ENCODE measurements around the gene CAMK2B.
"Not testable (repeated sequence)": the region's sequence is repeated elsewhere in the genome, so short reads cannot be mapped to it uniquely, and the experiment has no call there.

Gene CAMK2B

DNA sequence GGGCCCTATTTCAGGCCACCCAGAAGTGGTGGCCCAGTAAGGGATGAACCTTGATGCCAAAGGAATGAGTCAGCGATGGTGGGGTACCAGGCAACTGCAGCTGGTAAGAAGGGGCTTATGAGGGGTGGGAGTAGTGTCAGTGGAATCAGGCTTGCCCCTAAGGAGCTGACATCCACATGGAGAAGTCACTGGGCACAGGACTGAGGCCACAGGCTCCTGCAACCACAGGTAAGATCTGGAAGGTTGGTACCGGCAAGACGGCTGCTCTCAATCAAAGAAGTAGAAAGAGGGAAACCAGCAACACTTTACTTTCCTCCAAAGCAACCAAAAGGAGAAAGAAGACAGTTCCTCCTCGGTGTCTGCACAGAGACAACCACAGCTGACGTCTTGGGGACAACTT is 138.7 kb downstream of the CAMK2B start:
- Histone ChIP-seq H3K27me3 (ENCODE audit: control insufficient read depth in 1 of 2, insufficient read depth in 2 of 2, low read length in 2 of 2) (no peaks in the 10 kb centered on the region), H3K9me3 (ENCODE audit: low read length) (no peaks in the 10 kb centered on the region), H3K36me3 (ENCODE audit: insufficient read depth, low read length) (no peaks in the 10 kb centered on the region), H3K9ac (ENCODE audit: low read length) (no peak overlapping the region), H3K27ac (ENCODE audit: low read depth, low read length) (no peak overlapping the region), H3K4me1 (ENCODE audit: insufficient read depth, low read length) (no peaks in the 10 kb centered on the region), H3K4me3 (ENCODE audit: low read depth in 1 of 2, low read length in 2 of 2) (no peak overlapping the region)

DNA sequence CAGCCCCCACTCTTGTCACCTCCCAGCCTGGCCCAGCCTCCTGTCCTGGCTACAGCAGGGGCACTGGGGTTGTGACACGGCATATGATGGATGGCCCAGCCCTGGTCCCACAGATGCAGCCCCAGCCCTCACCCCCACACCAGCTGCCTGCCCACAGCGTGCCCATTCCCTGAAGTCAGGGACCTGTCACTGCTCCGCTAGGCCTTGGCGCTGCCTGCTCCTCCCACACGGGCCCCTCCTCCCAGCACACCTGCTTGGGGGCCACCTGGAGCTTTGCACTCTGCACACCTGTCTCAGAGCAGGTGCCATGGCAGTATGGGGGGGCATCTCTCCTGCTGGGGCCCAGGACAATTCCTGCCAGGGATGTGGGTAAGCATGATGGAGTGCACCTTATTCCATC is 139.7 kb downstream of the CAMK2B start:
- Histone ChIP-seq H3K4me1 (ENCODE audit: insufficient read depth, low read length) (no peaks in the 10 kb centered on the region), H3K9me3 (ENCODE audit: low read length) (no peaks in the 10 kb centered on the region), H3K9ac (ENCODE audit: low read length) (no peak overlapping the region), H3K4me3 (ENCODE audit: low read depth in 1 of 2, low read length in 2 of 2) (no peak overlapping the region), H3K36me3 (ENCODE audit: insufficient read depth, low read length) (no peaks in the 10 kb centered on the region), H3K27me3 (ENCODE audit: control insufficient read depth in 1 of 2, insufficient read depth in 2 of 2, low read length in 2 of 2) (no peaks in the 10 kb centered on the region), H3K27ac (ENCODE audit: low read depth, low read length) (no peak overlapping the region)

DNA sequence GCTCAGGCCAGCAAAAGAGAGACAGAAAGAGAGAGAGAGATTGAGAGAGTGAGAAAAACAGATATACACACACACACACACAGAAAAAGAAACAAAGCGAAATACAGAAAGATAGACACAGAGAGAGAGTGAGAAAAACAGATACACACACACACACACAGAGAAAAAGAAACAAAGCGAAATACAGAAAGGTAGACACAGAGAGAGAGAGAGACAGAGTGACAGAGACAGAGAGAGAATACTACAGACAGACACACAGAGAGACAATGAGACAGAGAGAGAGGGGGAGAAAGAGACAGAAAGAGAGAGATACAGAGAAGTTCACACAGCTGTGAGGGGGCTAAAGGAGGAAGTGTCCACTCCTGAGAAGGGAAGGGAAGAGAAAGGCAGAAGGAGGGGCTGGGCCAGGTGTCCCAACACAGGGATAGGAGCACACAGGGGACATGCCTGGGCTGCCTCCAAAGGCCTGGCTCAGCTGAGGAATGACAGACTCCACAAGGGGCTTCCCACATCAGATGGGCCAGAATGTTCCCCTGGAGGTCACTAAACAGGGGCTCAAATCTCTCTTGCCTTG is 140.4 kb downstream of the CAMK2B start:
- no peak overlapping the region for H3K27ac ChIP-seq (ENCODE audit: low read depth, low read length)
- H3K4me3 ChIP-seq (ENCODE audit: low read depth in 1 of 2, low read length in 2 of 2): no peak overlapping the region
- no peaks in the 10 kb centered on the region for H3K4me1 ChIP-seq (ENCODE audit: insufficient read depth, low read length)
- H3K9ac ChIP-seq (ENCODE audit: low read length): no peak overlapping the region
- no peaks in the 10 kb centered on the region for H3K27me3 ChIP-seq (ENCODE audit: control insufficient read depth in 1 of 2, insufficient read depth in 2 of 2, low read length in 2 of 2)
- H3K36me3 ChIP-seq (ENCODE audit: insufficient read depth, low read length): no peaks in the 10 kb centered on the region
- H3K9me3 ChIP-seq (ENCODE audit: low read length): no peaks in the 10 kb centered on the region

DNA sequence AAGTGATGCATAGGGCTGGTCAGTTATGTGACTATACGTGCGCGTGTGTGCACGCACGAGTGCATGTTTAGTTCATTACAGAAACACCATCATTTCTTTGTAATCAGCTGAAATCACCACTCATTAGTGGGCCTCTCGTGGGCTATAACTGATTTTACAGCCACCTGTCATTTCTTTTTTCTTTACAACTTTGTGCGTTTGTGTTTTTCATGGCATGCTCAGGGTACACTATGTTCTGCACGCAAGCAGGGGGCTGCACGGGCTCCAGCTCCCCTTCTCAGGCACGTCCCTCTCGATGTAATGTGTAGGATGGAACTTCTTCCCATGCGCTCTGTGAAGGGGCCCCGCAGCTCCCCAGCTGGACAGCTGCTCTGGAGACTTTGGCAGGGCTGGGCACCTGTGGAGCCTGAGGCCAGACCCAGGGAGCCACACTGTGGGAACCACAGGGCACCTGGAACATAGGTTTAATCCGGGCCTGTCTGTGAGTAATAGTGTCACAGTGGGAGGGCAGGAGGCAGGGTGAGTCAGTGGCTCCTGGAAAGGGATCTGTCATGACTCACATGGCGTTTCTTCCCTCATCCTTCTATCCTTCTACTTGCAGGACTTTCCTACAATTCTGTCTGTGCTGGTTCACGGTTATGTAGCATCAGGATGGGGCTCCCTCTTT is 141.1 kb downstream of the CAMK2B start:
- Histone ChIP-seq H3K36me3 (ENCODE audit: insufficient read depth, low read length) (no peaks in the 10 kb centered on the region), H3K9ac (ENCODE audit: low read length) (no peak overlapping the region), H3K4me1 (ENCODE audit: insufficient read depth, low read length) (no peaks in the 10 kb centered on the region), H3K9me3 (ENCODE audit: low read length) (no peaks in the 10 kb centered on the region), H3K27ac (ENCODE audit: low read depth, low read length) (no peak overlapping the region), H3K4me3 (ENCODE audit: low read depth in 1 of 2, low read length in 2 of 2) (no peak overlapping the region), H3K27me3 (ENCODE audit: control insufficient read depth in 1 of 2, insufficient read depth in 2 of 2, low read length in 2 of 2) (no peaks in the 10 kb centered on the region)

DNA sequence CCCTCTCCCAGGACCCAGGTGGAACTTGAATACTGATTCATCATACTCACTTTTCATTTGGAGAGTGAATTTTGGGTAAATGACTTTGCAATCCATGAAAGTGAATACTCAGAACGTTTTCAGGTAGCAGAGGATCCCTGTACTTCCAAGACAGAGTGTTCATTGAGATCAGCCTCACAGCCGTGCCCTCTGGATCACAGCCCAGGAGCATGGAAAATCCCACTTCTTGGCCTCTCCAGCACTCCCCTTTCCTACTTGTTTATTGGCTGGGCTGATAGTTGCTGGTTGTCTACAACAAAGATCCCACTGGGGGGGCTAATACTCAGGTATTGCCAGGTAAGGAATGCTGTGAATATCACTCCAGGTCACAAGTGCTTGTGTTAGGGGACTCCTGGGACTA is 142.0 kb downstream of the CAMK2B start:
- H3K27me3 ChIP-seq (ENCODE audit: control insufficient read depth in 1 of 2, insufficient read depth in 2 of 2, low read length in 2 of 2): no peaks in the 10 kb centered on the region
- H3K4me3 ChIP-seq (ENCODE audit: low read depth in 1 of 2, low read length in 2 of 2): no peak overlapping the region
- no peaks in the 10 kb centered on the region for H3K9me3 ChIP-seq (ENCODE audit: low read length)
- no peak overlapping the region for H3K9ac ChIP-seq (ENCODE audit: low read length)
- no peak overlapping the region for H3K27ac ChIP-seq (ENCODE audit: low read depth, low read length)
- no peaks in the 10 kb centered on the region for H3K4me1 ChIP-seq (ENCODE audit: insufficient read depth, low read length)
- H3K36me3 ChIP-seq (ENCODE audit: insufficient read depth, low read length): no peaks in the 10 kb centered on the region

DNA sequence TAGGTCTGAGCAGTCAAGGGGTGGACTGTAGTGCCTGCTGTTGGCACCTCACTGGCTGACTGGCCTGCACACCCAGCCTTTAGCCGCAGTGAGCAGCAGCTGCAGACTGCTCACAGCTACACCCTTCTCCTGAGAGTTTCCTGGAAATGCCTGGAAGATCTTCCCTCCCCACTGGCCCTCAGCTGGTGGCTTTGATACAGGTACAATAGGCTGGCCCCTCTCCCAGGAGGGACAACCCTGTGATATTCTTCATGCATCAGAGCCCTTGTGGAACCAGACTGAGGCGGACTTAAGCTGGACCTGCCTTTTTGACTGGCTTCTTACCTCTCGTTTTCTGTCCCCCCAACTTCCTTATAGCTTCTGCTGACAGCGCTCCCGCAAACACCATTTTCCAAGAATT is 142.6 kb downstream of the CAMK2B start:
- Histone ChIP-seq H3K9me3 (ENCODE audit: low read length) (no peaks in the 10 kb centered on the region), H3K27ac (ENCODE audit: low read depth, low read length) (no peak overlapping the region), H3K27me3 (ENCODE audit: control insufficient read depth in 1 of 2, insufficient read depth in 2 of 2, low read length in 2 of 2) (no peaks in the 10 kb centered on the region), H3K9ac (ENCODE audit: low read length) (no peak overlapping the region), H3K4me1 (ENCODE audit: insufficient read depth, low read length) (no peaks in the 10 kb centered on the region), H3K4me3 (ENCODE audit: low read depth in 1 of 2, low read length in 2 of 2) (no peak overlapping the region), H3K36me3 (ENCODE audit: insufficient read depth, low read length) (no peaks in the 10 kb centered on the region)

DNA sequence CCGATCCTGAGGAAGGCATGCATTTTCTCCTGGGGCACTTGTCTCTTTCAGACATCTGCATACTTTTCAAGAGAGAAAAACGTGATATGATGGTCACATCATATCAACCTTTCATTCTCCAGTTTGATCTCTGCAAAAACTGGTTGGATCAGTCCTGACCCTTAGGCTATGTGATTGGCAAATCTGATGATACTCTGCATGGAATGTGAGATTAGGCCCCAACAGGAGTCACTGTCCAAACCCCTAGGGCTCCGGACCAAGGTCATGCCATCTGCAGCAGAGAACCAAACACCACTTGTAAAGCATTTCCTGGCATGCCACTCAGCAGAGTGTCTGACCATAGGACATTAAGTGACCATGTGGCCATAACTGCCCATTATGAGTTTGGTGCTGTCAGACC is 144.8 kb downstream of the CAMK2B start:
- H3K4me3 ChIP-seq (ENCODE audit: low read depth in 1 of 2, low read length in 2 of 2): no peak overlapping the region
- no peaks in the 10 kb centered on the region for H3K9me3 ChIP-seq (ENCODE audit: low read length)
- no peaks in the 10 kb centered on the region for H3K4me1 ChIP-seq (ENCODE audit: insufficient read depth, low read length)
- H3K36me3 ChIP-seq (ENCODE audit: insufficient read depth, low read length): no peaks in the 10 kb centered on the region
- no peak overlapping the region for H3K9ac ChIP-seq (ENCODE audit: low read length)
- H3K27me3 ChIP-seq (ENCODE audit: control insufficient read depth in 1 of 2, insufficient read depth in 2 of 2, low read length in 2 of 2): no peaks in the 10 kb centered on the region
- no peak overlapping the region for H3K27ac ChIP-seq (ENCODE audit: low read depth, low read length)

DNA sequence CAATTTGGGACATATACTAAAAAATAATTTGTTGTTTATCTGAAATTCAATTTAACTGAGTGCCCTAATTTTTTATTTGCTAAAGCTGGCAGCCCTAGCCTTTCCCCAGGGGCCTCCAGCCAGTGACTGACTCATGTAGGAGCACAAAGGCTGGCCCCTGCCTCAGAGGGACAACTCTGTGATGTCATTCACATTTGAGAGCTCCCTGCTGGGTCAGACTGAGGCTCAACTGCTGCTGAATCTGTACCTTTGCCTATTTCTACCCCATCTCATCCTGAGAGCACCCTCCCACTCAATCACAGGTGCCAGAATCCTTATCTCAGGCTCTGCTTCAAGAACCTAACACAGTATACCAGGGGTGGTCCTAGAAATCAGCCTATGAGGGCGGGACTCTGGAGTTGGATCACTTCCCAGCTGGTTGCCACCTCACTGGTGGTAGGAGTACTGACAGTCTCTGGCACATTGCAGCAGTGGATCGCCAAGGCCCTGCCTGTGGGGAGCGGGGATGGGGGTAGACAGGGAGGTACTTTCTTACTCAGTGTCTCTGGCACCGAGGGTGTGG is 147.7 kb downstream of the CAMK2B start:
- H3K27ac ChIP-seq (ENCODE audit: low read depth, low read length): no peak overlapping the region
- H3K4me3 ChIP-seq (ENCODE audit: low read depth in 1 of 2, low read length in 2 of 2): no peak overlapping the region
- H3K27me3 ChIP-seq (ENCODE audit: control insufficient read depth in 1 of 2, insufficient read depth in 2 of 2, low read length in 2 of 2): no peaks in the 10 kb centered on the region
- no peak overlapping the region for H3K9ac ChIP-seq (ENCODE audit: low read length)
- no peaks in the 10 kb centered on the region for H3K4me1 ChIP-seq (ENCODE audit: insufficient read depth, low read length)
- H3K9me3 ChIP-seq (ENCODE audit: low read length): no peaks in the 10 kb centered on the region
- H3K36me3 ChIP-seq (ENCODE audit: insufficient read depth, low read length): no peaks in the 10 kb centered on the region

DNA sequence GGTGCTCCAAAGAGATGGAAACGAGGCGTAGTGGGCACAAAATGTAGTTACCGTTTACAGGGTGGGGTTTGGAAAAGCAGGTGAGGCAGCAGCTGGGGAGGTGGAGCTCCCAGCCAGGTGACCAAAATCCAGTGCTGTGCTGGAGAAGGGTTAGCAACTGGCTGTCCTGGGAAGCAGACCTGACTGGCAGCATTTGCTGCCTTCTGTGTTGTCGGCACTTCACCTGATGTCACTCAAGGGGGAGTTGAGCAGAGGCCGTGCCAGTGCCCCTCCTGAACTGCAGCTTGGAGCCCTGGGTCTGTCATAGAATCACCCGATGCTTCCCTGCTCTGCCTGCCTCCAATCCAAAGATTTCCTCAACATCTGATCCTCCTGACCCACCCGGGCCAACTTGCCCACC is 148.9 kb downstream of the CAMK2B start:
- H3K36me3 ChIP-seq (ENCODE audit: insufficient read depth, low read length): no peaks in the 10 kb centered on the region
- no peaks in the 10 kb centered on the region for H3K27me3 ChIP-seq (ENCODE audit: control insufficient read depth in 1 of 2, insufficient read depth in 2 of 2, low read length in 2 of 2)
- H3K4me1 ChIP-seq (ENCODE audit: insufficient read depth, low read length): no peaks in the 10 kb centered on the region
- no peaks in the 10 kb centered on the region for H3K9me3 ChIP-seq (ENCODE audit: low read length)
- no peak overlapping the region for H3K9ac ChIP-seq (ENCODE audit: low read length)
- no peak overlapping the region for H3K27ac ChIP-seq (ENCODE audit: low read depth, low read length)
- no peak overlapping the region for H3K4me3 ChIP-seq (ENCODE audit: low read depth in 1 of 2, low read length in 2 of 2)

DNA sequence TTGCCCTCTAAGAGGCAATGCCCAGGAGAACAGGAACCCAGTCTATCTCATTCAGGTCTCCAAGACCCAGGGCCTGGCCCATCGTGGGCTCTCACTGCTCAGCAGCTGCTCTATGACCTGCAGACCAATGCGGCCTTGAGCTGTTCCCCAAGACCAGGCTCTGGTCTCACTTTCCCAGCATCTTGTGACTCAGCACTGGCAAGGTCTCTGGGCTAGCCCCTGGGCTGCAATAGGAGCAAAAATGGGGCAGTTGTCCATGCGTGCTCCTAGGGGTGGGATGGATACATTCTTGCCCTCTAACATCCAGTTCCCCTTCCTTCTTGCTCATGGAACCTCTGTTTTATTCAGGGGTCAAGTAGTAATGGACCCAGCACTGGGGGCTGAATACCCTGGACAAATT is 149.7 kb downstream of the CAMK2B start:
- Histone ChIP-seq H3K9me3 (ENCODE audit: low read length) (no peaks in the 10 kb centered on the region), H3K9ac (ENCODE audit: low read length) (no peak overlapping the region), H3K4me3 (ENCODE audit: low read depth in 1 of 2, low read length in 2 of 2) (no peak overlapping the region), H3K27me3 (ENCODE audit: control insufficient read depth in 1 of 2, insufficient read depth in 2 of 2, low read length in 2 of 2) (no peaks in the 10 kb centered on the region), H3K4me1 (ENCODE audit: insufficient read depth, low read length) (no peaks in the 10 kb centered on the region), H3K27ac (ENCODE audit: low read depth, low read length) (no peak overlapping the region), H3K36me3 (ENCODE audit: insufficient read depth, low read length) (no peaks in the 10 kb centered on the region)

DNA sequence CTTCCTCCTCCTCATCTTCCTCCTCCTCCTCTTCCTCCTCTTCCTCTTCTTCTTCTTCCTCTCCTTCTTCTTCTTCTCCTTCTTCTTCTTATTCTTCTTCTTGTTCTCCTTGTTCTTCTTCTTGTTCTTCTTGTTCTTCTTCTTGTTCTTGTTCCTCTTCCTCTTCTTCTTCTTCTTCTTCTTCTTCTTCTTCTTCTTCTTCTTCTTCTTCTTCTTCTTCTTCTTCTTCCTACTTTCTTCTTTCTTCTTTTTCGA is 150.8 kb downstream of the CAMK2B start:
- not testable (repeated sequence) for H3K9me3 ChIP-seq (ENCODE audit: low read length); H3K9ac ChIP-seq (ENCODE audit: low read length); H3K27me3 ChIP-seq (ENCODE audit: control insufficient read depth in 1 of 2, insufficient read depth in 2 of 2, low read length in 2 of 2); H3K4me3 ChIP-seq (ENCODE audit: low read depth in 1 of 2, low read length in 2 of 2); H3K27ac ChIP-seq (ENCODE audit: low read depth, low read length); H3K36me3 ChIP-seq (ENCODE audit: insufficient read depth, low read length); H3K4me1 ChIP-seq (ENCODE audit: insufficient read depth, low read length)
